Measurements from ENCODE around the gene COMMD6. TPM values are rescaled to one million over a fixed set of nuclear protein-coding genes. Genes with fewer than 3 reads are reported as not detected.

The COMMD6 gene
- total RNA-seq, 1 experiment from 2014 or later = 131 TPM

DNA sequence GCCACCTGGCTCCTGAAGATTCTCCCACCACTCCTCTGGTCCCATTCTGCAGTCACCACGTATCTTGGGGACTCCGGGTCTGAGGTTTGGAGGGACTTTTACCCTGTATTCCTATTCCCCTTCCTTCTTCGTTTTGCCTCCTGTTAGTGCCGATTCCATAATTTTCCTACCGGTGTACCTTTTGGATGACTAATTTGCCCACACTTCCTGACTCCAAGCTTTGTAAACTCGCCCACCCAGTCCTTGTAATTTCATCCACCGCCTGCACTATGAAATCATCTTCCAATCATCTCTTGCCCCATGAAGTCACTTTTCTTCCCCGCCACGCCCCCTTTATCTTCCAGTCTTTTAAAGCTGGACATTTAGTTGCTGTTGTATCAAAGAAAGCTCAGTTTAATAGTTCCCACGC, 12.5 kb upstream of the COMMD6 start:
- Histone ChIP-seq H2BK5ac (ENCODE audit: insufficient read length, low read length) (no peak overlapping the region), H2BK20ac (ENCODE audit: low read depth, low read length, poor library complexity, severe bottlenecking) (no peak overlapping the region), H3K23ac (ENCODE audit: insufficient read length, low read depth, low read length) (no peak overlapping the region), H3K14ac (ENCODE audit: insufficient read depth, low read length) (no peak overlapping the region), H3K23me2 (ENCODE audit: insufficient read length, low read depth, low read length, poor library complexity, severe bottlenecking) (peaks cover 5% of the 10 kb centered on the region), H3K4me2 (ENCODE audit: insufficient read depth, insufficient read length, low read length) (peak overlapping the region; percentile 96), H4K5ac (ENCODE audit: insufficient read length, low read depth, low read length) (no peak overlapping the region), H4K91ac (ENCODE audit: insufficient read length, low read depth, low read length) (no peak overlapping the region), H3T11ph (ENCODE audit: low read length) (no peak overlapping the region), H3K9ac (ENCODE audit: extremely low read depth, insufficient read length, low read length) (peak overlapping the region; percentile 16), H3K4ac (ENCODE audit: low read depth, low read length) (no peak overlapping the region), H4K20me1 (ENCODE audit: control insufficient read depth, insufficient read depth, insufficient read length) (no peaks in the 10 kb centered on the region), H3K79me1 (ENCODE audit: insufficient read depth, low read depth, low read length, poor library complexity, severe bottlenecking) (no peaks in the 10 kb centered on the region), H3K9me3 (ENCODE audit: control insufficient read depth, low read depth, low read length) (no peaks in the 10 kb centered on the region), H3K18ac (ENCODE audit: insufficient read length, low read depth, low read length) (no peak overlapping the region), H2BK12ac (ENCODE audit: insufficient read length, low read depth, low read length) (no peak overlapping the region), H2BK15ac (ENCODE audit: low read depth, low read length) (no peak overlapping the region), H2AK5ac (ENCODE audit: insufficient read length, low read length) (no peak overlapping the region), H4K8ac (replicated peaks; ENCODE audit: insufficient read length, low read depth, low read length) (no peak overlapping the region), H3K56ac (ENCODE audit: insufficient read length, low read depth, low read length) (no peak overlapping the region), H3K79me2 (ENCODE audit: insufficient read depth, low read length) (0 out of 2 replicates have a peak, but pooled peaks cover 2% of the 10 kb centered on the region), H3K4me1 (ENCODE audit: insufficient read depth, low read length) (no peaks in the 10 kb centered on the region), H3K27me3 (ENCODE audit: insufficient read depth, low read length) (no peaks in the 10 kb centered on the region), H2BK120ac (ENCODE audit: low read depth, low read length, poor library complexity, severe bottlenecking) (no peak overlapping the region), H3K27ac (ENCODE audit: insufficient read length, low read depth, low read length) (no peak overlapping the region), H2AFZ (ENCODE audit: low read length) (no peak overlapping the region)
- WGBS (ENCODE audit: extremely low coverage, insufficient read length, low lambda C conversion rate) = no CpG with 5 or more reads among the region's 10 CpGs
- Mint-ChIP-seq H3K27ac (peak overlapping the region in 1 of 3 experiments; percentile 4; a peak in 1 of 7 replicates), H3K4me3 (peak overlapping the region; percentile 84 to 98), H3K4me1 (peaks cover 11 to 16% of the 10 kb centered on the region in 2 experiments), H3K27me3 (ENCODE audit: low read depth) (peaks cover 8% of the 10 kb centered on the region), H3K36me3 (ENCODE audit: insufficient read depth in 1 of 3, low read depth in 3 of 3) (peaks cover 3 to 15% (median 4%) of the 10 kb centered on the region in 3 experiments; a peak in 4 of 7 replicates), H3K9me3 (no peaks in the 10 kb centered on the region)
- DNase-seq = no peak
- no peak for TF ChIP-seq CTCF (conservative IDR thresholded peaks at IDR 0.05)

Measured in H9 (cell line).